HCT116 (cell line): ENCODE data around the gene LEO1. TPM values are rescaled to one million over a fixed set of nuclear protein-coding genes. Genes with fewer than 3 reads are reported as not detected.

ENCODE experiments used
- ATAC-seq: fragments of 200-7000 bp; cut with Tn5 transposase; 2 replicates; pipeline ENCODE4 v1.9.1; 2020; ENCODE audit warnings: mild to moderate bottlenecking, moderate library complexity
- BruUV-seq: library from RNA; stranded (reverse); fragments of 400-500 nt; replicated peaks from 2 replicates; lab custom pipeline; 2021; lab: Mats Ljungman, UMichigan
- CTCF ChIA-PET: fragments of 300-600 bp; sonication (Branson Sonifier 250); formaldehyde crosslinking; loops from one replicate; lab custom pipeline; 2021; ENCODE audit warnings: antibody characterized with exemption; lab: Charles Lee
- POLR2A ChIA-PET: fragments of 300-600, 350-600 bp; sonication (Branson Sonifier 250); formaldehyde crosslinking; loops from one replicate; lab custom pipeline; 2021; ENCODE audit warnings: antibody characterized with exemption; lab: Charles Lee
- RAD21 ChIA-PET, 2 experiments: fragments of 300-600 bp; sonication (Branson Sonifier 250); formaldehyde crosslinking; loops; one replicate each; lab custom pipeline; 2023; ENCODE audit warnings: low total read pairs in 2 of 2; ENCODE audit not compliant: uncharacterized antibody in 2 of 2, unreplicated experiment in 2 of 2, low non-redundant PET in 1 of 2; lab: Charles Lee
- DNase-seq: peaks from one replicate; pipeline ENCODE4 v3.0.0-alpha.2; 2010; ENCODE audit warnings: low read depth, low spot score
- H2AFZ ChIP-seq: fragments of 200-600 bp; shearing (Covaris generic), sonication (generic); 2 replicates; pipeline ENCODE4 v1.6.1; 2017; ENCODE audit warnings: low read depth, mixed run types, mixed read lengths, antibody characterized with exemption, low read length; ENCODE audit not compliant: poor library complexity, severe bottlenecking
- H3K27ac ChIP-seq: 2 replicates; pipeline ENCODE4 v1.5.1; 2012; ENCODE audit warnings: low read depth, low read length
- H3K27me3 ChIP-seq: fragments of 200-600 bp; sonication (generic); 2 replicates; pipeline ENCODE4 v1.6.1; 2016; ENCODE audit warnings: mixed run types, low read length, mixed read lengths; ENCODE audit not compliant: insufficient read depth
- H3K36me3 ChIP-seq, 2 experiments: fragments of 200-500 bp in 1 of 2; fragments of 200-600 bp in 1 of 2; sonication (Bioruptor generic) in 1 of 2; sonication (generic) in 1 of 2; 2 replicates each; pipeline versions ENCODE4 v1.5.1 to v1.6.1; 2014 to 2016; ENCODE audit warnings: low read length in 2 of 2, inconsistent platforms in 1 of 2, mixed read lengths in 1 of 2, mixed run types in 1 of 2; ENCODE audit not compliant: insufficient read depth in 2 of 2, control insufficient read depth in 1 of 2
- H3K4me1 ChIP-seq, 2 experiments: fragments of 200-600 bp in 1 of 2; sonication (generic) in 1 of 2; 2 replicates each; pipeline versions ENCODE4 v1.5.1 to v1.6.1; 2012 to 2017; ENCODE audit warnings: low read length in 2 of 2, inconsistent platforms in 1 of 2, mild to moderate bottlenecking in 1 of 2, mixed read lengths in 1 of 2, mixed run types in 1 of 2, moderate library complexity in 1 of 2; ENCODE audit not compliant: insufficient read depth in 2 of 2, control insufficient read depth in 1 of 2
- H3K4me2 ChIP-seq: fragments of 200-600 bp; sonication (generic); 2 replicates; pipeline ENCODE4 v1.6.1; 2017; ENCODE audit warnings: mixed run types, low read length, mixed read lengths
- H3K4me3 ChIP-seq, 2 experiments: fragments of 200-600 bp in 1 of 2; sonication (generic) in 1 of 2; replicated peaks in 1 of 2; 2 replicates each; pipeline ENCODE4 v1.5.1; 2011 to 2016; ENCODE audit warnings: low read length in 2 of 2, control low read depth in 1 of 2, low read depth in 1 of 2, mild to moderate bottlenecking in 1 of 2, mixed read lengths in 1 of 2, mixed run types in 1 of 2
- H3K79me2 ChIP-seq: fragments of 200-600 bp; sonication (generic); 2 replicates; pipeline ENCODE4 v1.6.1; 2017; ENCODE audit warnings: mild to moderate bottlenecking, mixed run types, low read length, moderate library complexity, mixed read lengths; ENCODE audit not compliant: insufficient read depth
- H3K9ac ChIP-seq: fragments of 200-600 bp; sonication (generic); 2 replicates; pipeline ENCODE4 v1.6.1; 2016; ENCODE audit warnings: low read length, mixed read lengths
- H3K9me2 ChIP-seq: fragments of 200-600 bp; sonication (generic), shearing (Covaris generic); 2 replicates; pipeline ENCODE4 v1.6.1; 2017; ENCODE audit warnings: mixed run types, mild to moderate bottlenecking, moderate library complexity; ENCODE audit not compliant: insufficient read depth
- H3K9me3 ChIP-seq, 2 experiments: fragments of 200-500 bp in 1 of 2; fragments of 200-600 bp in 1 of 2; sonication (Bioruptor generic) in 1 of 2; sonication (generic) in 1 of 2; 2 replicates each; pipeline ENCODE4 v1.6.1; 2014 to 2017; ENCODE audit warnings: low read length in 2 of 2, mixed read lengths in 2 of 2, inconsistent platforms in 1 of 2, low read depth in 1 of 2, mild to moderate bottlenecking in 1 of 2, mixed run types in 1 of 2, moderate library complexity in 1 of 2; ENCODE audit not compliant: control insufficient read depth in 1 of 2, insufficient read depth in 1 of 2
- H4K20me1 ChIP-seq: fragments of 200-600 bp; sonication (generic), shearing (Covaris generic); 2 replicates; pipeline ENCODE4 v1.6.1; 2017; ENCODE audit warnings: mixed run types, mild to moderate bottlenecking, moderate library complexity; ENCODE audit not compliant: insufficient read depth
- ATF3 ChIP-seq: IDR thresholded peaks from 2 replicates; pipeline ENCODE4 v1.6.1; 2012
- MAX ChIP-seq: IDR thresholded peaks from 2 replicates; pipeline ENCODE4 v1.6.1; 2012
- POLR2AphosphoS5 ChIP-seq: IDR thresholded peaks from 2 replicates; pipeline ENCODE4 v1.6.1; 2011; ENCODE audit warnings: mild to moderate bottlenecking, low read depth, low read length, moderate library complexity
- ZBTB33 ChIP-seq: IDR thresholded peaks from 2 replicates; pipeline ENCODE4 v1.6.1; 2011; ENCODE audit warnings: mild to moderate bottlenecking, low read length, moderate library complexity; ENCODE audit not compliant: insufficient replicate concordance; ENCODE audit errors: extremely low read depth
- intact Hi-C: fragments of 100-400 bp; cut with micrococcal nuclease; formaldehyde crosslinking; loops from 2 replicates; pipeline ENCODE4 v1.10.0; 2022
- total RNA-seq: library from RNA; stranded (reverse); gene quantifications from one replicate; pipeline ENCODE4 v1.2.1, GENCODE V29; 2021; ENCODE audit not compliant: unreplicated experiment

LEO1 gene
- total RNA-seq, 1 experiment from 2014 or later: 27.8 TPM

- BruUV-seq: no TSS peak
These were observed 40.6 kb upstream of the LEO1 start for GRCh38 chr15:52012210-52012609.

More at GRCh38 chr15:52012210-52012609, 40.6 kb upstream of the LEO1 start:
- no peak overlapping the region for H3K9ac ChIP-seq
- ChIA-PET CTCF (no interaction called here), RAD21 (no interaction called here)
- H3K4me3 ChIP-seq: no peak overlapping the region
- no peaks in the 10 kb centered on the region for H4K20me1 ChIP-seq
- TF ChIP-seq POLR2AphosphoS5 (no peak), ZBTB33 (no peak), MAX (no peak), ATF3 (no peak)
- TF ChIP-seq, all 23 proteins: peak for 0
- POLR2A ChIA-PET: no interaction called here
- intact Hi-C loops: no loop called here
- Histone ChIP-seq H3K9me3 (no peaks in the 10 kb centered on the region), H3K36me3 (no peaks in the 10 kb centered on the region), H3K9me2 (no peaks in the 10 kb centered on the region), H3K4me1 (peaks cover 13 to 24% of the 10 kb centered on the region in 2 experiments; a peak in 3 of 4 replicates), H3K27ac (no peak overlapping the region), H3K79me2 (no peaks in the 10 kb centered on the region), H3K4me2 (no peak overlapping the region), H2AFZ (peak overlapping the region; percentile 90), H3K27me3 (no peaks in the 10 kb centered on the region)
- ATAC-seq: no peak
- no peak for DNase-seq
